ENCODE results near the gene SPEM1.

DNA sequence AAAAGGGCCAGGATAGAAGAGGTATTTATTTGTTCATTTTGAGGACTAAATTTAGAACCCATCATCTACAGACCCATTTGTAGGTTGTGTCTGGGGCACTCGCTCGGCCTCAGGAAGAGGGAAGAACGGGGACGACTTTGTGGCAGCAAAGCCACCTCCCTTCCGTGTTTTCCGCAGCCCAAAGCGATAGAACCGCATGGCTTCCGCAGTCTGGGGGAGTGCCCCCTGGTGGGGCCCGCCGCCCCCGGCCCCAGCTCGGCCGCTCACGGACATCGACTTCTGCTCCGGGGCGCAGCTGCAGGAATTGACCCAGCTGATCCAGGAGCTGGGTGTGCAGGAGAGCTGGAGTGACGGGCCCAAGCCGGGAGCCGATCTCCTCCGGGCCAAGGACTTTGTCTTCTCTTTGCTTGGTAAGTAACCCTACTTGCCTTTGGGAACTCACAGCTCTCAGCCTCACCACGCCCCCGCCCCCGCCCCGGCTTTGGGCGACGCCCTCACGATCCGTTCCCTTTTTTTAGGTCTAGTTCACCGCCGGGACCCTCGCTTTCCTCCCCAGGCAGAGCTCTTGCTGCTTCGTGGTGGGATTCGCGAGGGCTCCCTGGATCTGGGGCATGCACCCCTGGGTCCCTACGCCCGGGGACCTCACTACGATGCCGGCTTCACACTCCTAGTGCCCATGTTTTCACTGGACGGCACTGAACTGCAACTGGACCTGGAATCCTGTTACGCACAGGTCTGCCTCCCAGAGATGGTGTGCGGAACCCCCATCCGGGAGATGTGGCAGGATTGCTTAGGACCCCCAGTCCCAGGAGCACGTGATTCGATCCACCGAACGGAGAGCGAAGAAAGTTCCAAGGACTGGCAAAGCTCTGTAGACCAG is 15.8 kb downstream of the SPEM1 start:
- no peak for TF ChIP-seq EZH2 (IDR thresholded peaks at IDR 0.05; ENCODE audit: borderline replicate concordance)
- TF ChIP-seq, protein P1, sequence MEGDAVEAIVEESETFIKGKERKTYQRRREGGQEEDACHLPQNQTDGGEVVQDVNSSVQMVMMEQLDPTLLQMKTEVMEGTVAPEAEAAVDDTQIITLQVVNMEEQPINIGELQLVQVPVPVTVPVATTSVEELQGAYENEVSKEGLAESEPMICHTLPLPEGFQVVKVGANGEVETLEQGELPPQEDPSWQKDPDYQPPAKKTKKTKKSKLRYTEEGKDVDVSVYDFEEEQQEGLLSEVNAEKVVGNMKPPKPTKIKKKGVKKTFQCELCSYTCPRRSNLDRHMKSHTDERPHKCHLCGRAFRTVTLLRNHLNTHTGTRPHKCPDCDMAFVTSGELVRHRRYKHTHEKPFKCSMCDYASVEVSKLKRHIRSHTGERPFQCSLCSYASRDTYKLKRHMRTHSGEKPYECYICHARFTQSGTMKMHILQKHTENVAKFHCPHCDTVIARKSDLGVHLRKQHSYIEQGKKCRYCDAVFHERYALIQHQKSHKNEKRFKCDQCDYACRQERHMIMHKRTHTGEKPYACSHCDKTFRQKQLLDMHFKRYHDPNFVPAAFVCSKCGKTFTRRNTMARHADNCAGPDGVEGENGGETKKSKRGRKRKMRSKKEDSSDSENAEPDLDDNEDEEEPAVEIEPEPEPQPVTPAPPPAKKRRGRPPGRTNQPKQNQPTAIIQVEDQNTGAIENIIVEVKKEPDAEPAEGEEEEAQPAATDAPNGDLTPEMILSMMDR (IDR thresholded peaks at IDR 0.05; ENCODE audit: poor library complexity), result peak; percentile 14
